GM18951 (cell line): ENCODE measurements around the gene APBA2.

Experiments used
- POLR2A ChIP-seq: IDR thresholded peaks from 4 replicates; pipeline ENCODE4 v1.6.1; 2011; ENCODE audit warnings: mild to moderate bottlenecking; ENCODE audit not compliant: insufficient read length, insufficient read depth; ENCODE audit errors: extremely low read depth
- in situ Hi-C: fragments of 300-500 bp; cut with MboI; formaldehyde crosslinking; loops from one replicate; pipeline ENCODE4 v1.12.0; 2022; ENCODE audit warnings: low sequenced_read_pairs, mixed read lengths, inconsistent platforms; ENCODE audit not compliant: unreplicated experiment

The APBA2 gene

DNA sequence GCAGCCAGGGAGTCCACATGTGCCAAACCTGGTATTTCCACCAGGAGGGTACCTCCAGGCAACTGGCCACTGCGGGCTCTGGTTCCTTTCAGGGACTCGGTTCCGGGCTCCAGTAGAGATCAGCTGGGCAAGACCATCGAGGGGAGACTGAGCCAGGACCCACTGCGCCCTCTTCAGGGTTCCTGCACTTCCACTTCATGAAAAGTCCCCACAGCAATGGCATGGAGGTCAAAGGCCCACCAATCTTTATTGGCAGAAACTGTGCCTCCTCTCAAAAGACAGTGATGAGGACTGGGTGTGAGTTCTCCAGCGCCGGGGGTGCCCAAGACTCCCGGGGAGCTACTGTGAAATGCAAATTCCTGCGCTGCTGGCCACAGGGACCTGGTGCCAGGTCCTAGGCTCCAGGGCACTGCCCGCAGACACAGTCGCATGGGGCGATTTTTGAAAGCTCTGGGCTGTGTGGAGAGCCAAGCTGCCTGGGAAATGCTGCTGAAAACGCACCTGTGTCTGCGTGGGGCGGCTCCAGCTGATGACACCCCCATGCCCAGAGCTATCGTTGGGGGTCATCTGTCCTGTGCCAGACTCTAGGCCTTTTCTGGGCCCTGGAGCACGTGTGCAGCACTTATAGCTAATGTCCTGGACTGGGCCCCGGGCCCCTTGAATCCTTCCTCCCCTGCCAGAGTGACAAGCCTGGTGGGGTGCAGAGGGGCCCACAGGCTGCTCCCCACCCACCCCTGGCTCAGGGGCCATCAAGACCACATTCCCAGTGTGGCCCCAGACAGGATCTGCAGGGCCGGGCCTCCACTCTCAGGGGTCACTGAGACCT is 239.8 kb downstream of the APBA2 start:
- TF ChIP-seq POLR2A = no peak
- in situ Hi-C loops = no loop called here

- in situ Hi-C loops = no loop called here
- TF ChIP-seq POLR2A = no peak
Observed at GRCh38 chr15:29126208-29126536, 240.4 kb downstream of the APBA2 start.

GRCh38 chr15:29126821-29127461 is 241.2 kb downstream of the APBA2 start:
- no peak for TF ChIP-seq POLR2A
- in situ Hi-C loops = no loop called here

DNA sequence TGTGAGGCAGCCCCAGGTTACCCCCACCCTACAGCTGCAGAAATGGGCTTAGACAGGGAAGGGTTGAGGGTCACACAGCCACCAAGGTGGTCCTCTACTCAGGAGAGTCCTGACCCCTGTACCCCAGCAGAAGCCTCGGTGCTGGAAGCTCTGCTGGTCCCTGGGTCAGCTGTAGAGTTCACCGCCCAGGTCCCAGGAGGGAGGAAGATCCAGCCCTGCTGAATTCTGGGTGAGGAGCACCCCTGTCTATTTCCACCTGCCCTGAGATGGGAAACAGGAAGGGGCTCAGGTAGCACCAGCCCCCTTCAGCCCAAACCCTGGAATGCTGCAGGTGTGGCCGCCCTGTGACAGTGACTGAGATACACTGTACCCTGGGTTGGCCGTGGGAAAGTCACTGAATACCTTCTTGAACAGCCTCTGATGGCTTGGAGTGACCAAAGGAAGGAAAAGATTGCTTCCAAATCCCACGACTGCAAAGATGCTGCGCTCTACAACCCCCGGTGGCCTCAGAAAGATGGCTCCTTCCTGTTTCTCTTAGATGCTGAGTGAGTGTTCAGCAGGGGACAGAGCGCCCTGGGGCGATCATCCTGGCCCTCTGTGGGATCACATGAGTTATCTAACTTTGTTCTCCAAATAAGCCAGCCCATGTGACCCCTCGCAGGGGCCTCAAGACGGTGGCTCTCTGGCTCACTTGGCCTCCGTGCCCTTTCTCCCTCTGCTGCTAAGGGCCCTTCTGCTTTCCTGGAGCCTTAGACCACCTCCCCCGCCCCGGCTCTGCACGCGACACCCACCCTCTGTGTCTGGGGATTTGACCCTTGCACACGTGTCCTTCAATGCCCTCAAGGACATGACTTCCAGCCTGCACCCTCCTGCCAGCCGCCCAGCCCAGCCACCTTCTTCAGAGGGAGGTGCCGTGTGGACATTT is 242.0 kb downstream of the APBA2 start:
- TF ChIP-seq POLR2A = no peak
- in situ Hi-C loops = no loop called here

DNA sequence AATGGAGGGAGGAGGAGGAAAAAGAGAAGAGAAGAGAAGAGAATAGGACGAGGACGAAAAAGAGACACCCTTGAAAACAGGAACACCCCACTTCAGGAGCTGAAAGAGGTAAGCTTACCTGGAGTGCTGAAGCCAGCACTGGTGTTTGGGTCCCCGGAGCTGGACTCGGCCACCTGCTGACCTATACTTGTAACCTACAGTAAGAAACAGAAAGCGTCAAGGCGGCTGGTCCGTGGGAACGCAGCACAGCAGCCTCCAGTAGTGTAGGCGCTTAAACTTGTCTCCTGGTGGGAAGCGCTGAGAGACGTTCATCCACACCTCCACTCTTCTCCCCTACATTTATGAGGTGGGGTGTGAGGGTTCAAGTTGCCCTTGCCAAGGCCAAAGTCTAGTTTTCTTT is 242.9 kb downstream of the APBA2 start:
- TF ChIP-seq POLR2A = no peak
- in situ Hi-C loops = no loop called here

GRCh38 chr15:29129221-29129620 is 243.4 kb downstream of the APBA2 start:
- in situ Hi-C loops = no loop called here

DNA sequence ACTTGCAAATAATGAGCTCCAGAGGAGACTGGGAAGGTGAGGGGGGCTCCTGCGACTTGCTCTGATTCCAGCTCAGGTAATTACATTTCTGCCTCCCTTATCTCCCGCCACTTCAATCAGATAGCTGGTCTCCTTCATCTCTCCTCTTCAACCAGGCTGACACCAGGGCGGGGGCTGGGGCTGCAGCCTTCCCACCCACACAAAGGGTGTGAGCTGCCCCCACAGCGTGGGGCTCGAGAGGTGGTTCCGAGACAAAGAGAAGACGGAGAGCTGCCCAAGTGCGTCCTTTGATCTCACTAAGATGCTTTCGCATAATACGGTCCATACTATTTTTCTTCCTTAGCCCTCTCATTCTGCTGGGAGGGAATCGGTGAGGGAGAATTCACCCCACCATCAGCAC is 244.2 kb downstream of the APBA2 start:
- in situ Hi-C loops = no loop called here
- no peak for TF ChIP-seq POLR2A

More at GRCh38 chr15:29129221-29129620, 243.4 kb downstream of the APBA2 start:
- no peak for TF ChIP-seq POLR2A

DNA sequence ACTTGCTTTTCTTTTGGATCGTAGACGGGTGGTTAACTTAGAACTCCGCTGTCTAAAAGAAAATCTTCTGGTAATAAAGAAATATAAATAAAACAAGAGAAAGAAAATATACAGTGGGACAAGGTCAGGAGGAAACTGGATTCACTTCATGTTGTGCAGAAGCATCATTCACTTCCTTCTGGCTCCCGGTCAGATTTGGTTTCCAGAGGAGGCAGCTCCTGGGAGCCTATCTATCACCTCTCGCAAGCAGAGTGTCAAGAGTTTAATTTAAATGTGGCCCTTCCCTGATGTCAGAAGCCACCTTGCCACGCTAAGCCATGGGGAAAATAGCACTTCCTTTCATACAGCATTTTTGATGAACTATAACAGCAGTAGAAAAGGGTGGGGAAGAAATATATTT is 244.7 kb downstream of the APBA2 start:
- no peak for TF ChIP-seq POLR2A
- in situ Hi-C loops = no loop called here

DNA sequence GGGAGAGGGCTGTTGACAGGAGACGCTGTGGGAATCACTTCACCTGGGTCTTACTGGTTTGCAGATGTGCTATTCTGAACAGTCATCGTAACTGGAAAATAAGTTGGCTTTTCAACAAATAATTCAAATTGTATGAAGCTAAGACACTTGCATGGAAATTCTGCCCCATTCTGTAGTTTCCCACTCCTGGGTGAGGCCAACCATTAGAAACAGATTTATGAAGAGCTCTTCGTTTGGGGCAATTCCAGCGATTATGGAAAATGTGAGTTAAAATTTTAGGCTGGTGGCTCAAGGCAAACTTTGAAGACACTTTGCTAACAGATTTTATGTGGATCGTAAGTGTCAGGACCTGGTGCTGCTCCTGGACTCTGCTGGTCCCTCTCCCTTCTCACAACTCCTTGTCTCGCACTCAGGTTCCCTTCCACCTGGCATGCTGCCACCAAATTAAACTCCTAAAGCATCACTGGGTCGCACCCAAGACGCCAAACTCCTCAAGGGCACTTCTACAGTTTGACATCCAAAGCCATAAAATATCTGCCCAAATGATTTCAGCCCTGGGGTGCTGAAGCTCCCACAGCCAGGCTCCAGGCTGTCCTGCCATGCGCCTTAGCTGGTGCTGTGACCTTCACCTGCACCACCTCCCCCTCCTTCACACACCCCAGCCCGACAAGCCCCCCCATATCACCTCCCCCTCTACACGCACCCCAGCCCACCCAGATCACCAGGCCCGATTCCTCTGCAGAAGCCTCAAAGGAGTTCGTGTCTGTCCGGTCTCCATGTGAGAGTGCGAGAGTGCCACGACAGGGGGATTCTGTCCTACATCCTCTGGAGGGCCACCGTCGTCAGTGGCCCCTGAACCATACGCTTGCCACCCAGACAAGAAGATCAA is 245.4 kb downstream of the APBA2 start:
- in situ Hi-C loops = no loop called here
- TF ChIP-seq POLR2A = no peak

DNA sequence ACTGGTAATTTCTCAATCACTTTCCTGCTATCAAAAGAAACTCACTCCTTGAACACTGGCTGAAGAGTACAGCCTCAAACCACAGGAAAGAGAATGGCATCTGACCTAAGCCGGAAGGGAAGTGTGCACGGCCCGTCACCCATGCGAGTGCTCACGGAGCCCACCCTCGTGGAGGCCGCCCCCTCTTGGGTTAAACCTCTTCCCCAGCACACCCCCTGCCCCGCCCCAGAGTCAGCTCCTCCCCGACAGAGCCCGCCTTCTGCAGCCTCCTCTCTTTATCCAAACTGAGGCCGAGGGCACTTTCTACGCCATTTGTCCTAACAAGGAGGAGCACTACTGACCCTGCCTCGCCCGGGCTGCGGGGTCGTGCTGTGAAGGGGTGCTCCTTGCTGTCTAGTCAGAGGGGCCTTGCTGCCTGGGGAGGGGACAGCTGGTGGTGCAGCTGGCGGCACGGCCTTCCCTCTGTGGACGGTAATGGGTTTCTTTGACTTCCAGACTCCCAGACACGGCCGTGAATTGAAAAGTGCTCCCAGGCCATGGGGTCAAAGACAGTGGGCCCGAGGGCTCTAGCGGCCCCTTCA is 246.2 kb downstream of the APBA2 start:
- TF ChIP-seq POLR2A = no peak
- in situ Hi-C loops = no loop called here

- TF ChIP-seq POLR2A = no peak
- in situ Hi-C loops = no loop called here
Observed at GRCh38 chr15:29132735-29133181, 247.0 kb downstream of the APBA2 start.

DNA sequence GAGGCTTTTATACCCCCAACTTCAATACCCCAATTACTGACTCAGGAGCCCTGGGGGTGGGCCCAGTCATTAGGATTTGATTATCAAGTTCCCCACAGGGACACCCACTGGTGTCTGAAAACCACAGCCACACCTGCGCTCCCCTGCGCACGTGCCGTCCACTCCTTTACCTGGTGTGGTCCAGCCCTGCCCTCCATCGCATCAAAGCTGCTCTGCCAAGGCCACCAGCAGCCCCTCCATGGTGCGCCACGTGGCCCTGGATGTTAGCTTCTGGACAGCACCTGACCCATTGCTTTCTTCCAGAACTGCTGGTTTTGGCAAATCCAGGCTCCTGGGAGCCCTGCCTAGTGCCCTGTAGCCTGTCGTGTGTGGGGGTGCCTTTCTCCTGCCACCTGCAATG is 247.5 kb downstream of the APBA2 start:
- TF ChIP-seq POLR2A = no peak

More for the DNA sequence above, 247.5 kb downstream of the APBA2 start:
- in situ Hi-C loops = no loop called here
